SK-N-SH (cell line): ENCODE results near the gene PPIL1.

ENCODE experiments used
- CTCF ChIP-seq: fragments of 200-600 bp; sonication (generic); IDR thresholded peaks from 2 replicates; pipeline ENCODE4 v1.6.1; 2017; ENCODE audit warnings: antibody characterized with exemption, mild to moderate bottlenecking, moderate library complexity
- FOXM1 ChIP-seq: IDR thresholded peaks from 2 replicates; pipeline ENCODE4 v1.4.0; 2012; ENCODE audit warnings: low read depth, mild to moderate bottlenecking
- NFIC ChIP-seq: IDR thresholded peaks from 2 replicates; pipeline ENCODE4 v1.4.0; 2012; ENCODE audit warnings: borderline replicate concordance
- POLR2AphosphoS5 ChIP-seq: IDR thresholded peaks from 2 replicates; pipeline ENCODE4 v1.6.1; 2012; ENCODE audit warnings: low read depth, low read length
- SMC3 ChIP-seq: IDR thresholded peaks from 2 replicates; pipeline ENCODE4 v1.6.1; 2012; ENCODE audit warnings: low read depth, low read length, improper control_type of control experiment
- TCF12 ChIP-seq: IDR thresholded peaks from 2 replicates; pipeline ENCODE4 v1.4.0; 2012
- YY1 ChIP-seq: IDR thresholded peaks from 2 replicates; pipeline ENCODE4 v1.4.0; 2012; ENCODE audit warnings: low read depth, mild to moderate bottlenecking
- ZBTB33 ChIP-seq: IDR thresholded peaks from 2 replicates; pipeline ENCODE4 v1.4.0; 2012; ENCODE audit warnings: low read depth, borderline replicate concordance
- TF ChIP-seq, protein P1 (sequence below): fragments of 150-350 bp; IDR thresholded peaks from 2 replicates; pipeline ENCODE4 v1.6.1; 2017; ENCODE audit warnings: antibody characterized with exemption, low read length, low read depth, borderline replicate concordance

GRCh38 chr6:36851626-36852025, 23.0 kb downstream of the PPIL1 start:
- TF ChIP-seq SMC3, result no peak
- TF ChIP-seq CTCF, result no peak
- no peak for TF ChIP-seq POLR2AphosphoS5
- no peak for TF ChIP-seq TCF12
- no peak for TF ChIP-seq YY1
- TF ChIP-seq ZBTB33, result no peak
- no peak for TF ChIP-seq FOXM1
- TF ChIP-seq, protein P1, sequence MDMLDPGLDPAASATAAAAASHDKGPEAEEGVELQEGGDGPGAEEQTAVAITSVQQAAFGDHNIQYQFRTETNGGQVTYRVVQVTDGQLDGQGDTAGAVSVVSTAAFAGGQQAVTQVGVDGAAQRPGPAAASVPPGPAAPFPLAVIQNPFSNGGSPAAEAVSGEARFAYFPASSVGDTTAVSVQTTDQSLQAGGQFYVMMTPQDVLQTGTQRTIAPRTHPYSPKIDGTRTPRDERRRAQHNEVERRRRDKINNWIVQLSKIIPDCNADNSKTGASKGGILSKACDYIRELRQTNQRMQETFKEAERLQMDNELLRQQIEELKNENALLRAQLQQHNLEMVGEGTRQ, result no peak
- no peak for TF ChIP-seq NFIC
